Measurements from ENCODE around the gene IFI27L1.
A peak's percentile ranks its signal among the peaks of the same experiment; 100 is the strongest.

Gene IFI27L1

DNA sequence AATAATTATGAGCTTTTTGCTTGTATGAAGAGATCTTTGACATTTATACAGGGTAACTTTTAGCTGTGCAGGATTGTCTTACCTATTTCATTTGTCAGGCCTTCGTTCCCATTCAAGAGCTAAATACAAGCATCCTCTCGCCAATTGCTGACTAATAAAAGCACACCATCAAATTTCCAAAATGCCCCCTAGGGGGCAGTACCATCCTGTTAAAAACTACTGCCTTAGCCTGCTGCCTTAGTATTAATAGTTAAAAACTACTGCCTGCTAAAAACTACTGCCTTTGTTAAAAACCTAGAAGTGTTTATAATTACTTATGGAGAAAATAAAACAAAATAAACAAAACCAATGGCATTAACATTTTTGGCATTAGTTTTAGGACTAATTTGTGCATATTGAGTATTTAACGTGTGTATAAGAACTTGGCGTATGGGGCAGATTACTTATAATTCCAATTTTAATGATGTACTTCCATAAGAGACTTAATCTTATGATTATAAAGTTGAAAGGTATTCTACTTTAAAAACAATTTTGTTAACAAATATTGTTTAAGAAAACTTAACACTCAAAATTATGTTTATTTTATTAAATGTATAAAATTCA lies 51.3 kb downstream of the IFI27L1 start:
- peak in 3 of 4 experiments; percentile 33 to 60 (median 37) for DNase-seq (ENCODE audit: low read depth in 4 of 4, low spot score in 1 of 4)

DNA sequence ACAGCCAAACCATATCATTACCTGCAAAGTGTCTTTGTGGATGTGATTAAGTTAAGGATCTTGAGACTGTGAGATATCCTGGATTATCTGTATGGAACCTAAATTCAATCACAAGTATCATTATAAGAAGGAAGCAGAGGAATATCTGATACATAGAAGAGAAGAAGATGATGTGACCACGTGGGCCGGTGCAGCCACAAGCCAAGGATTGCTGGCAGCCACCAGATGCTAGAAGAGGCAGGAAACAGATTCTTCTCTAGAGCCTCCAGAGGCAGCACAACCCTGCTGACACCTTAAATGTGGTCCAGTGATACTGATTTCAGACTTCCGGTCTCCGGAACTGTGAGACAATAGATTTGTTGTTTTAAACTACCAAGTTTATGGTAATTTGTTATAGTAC lies 54.4 kb downstream of the IFI27L1 start:
- DNase-seq (ENCODE audit: low read depth in 4 of 4, low spot score in 1 of 4) = no peak

- peak; percentile 72 to 87 (median 76) for DNase-seq (ENCODE audit: low read depth in 4 of 4, low spot score in 1 of 4)
Observed at GRCh38 chr14:94136575-94137331, 55.6 kb downstream of the IFI27L1 start.

GRCh38 chr14:94138251-94138650 lies 57.1 kb downstream of the IFI27L1 start:
- no peak for DNase-seq (ENCODE audit: low read depth in 4 of 4, low spot score in 1 of 4)

DNA sequence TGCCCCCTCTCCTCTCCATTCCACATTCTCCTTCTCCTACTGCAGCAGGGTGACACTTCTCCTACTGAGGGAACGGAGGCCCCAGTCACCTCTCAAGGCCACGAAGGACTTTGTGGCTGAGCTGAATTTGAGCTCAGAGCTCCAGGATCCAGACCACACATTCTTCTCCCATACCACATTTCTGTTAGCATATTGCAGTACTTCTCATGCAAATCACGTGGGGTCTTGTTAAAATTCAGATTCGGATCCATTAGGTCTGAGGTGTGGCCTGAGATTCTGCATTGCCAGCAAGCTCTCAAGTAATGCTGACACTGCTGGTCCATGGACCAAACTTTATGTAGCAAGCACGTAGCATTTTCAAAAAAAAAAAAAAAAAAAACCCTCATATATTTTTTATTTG lies 57.9 kb downstream of the IFI27L1 start:
- no peak for DNase-seq (ENCODE audit: low read depth in 4 of 4, low spot score in 1 of 4)

GRCh38 chr14:94139421-94139820 lies 58.3 kb downstream of the IFI27L1 start:
- no peak for DNase-seq (ENCODE audit: low read depth in 4 of 4, low spot score in 1 of 4)

DNA sequence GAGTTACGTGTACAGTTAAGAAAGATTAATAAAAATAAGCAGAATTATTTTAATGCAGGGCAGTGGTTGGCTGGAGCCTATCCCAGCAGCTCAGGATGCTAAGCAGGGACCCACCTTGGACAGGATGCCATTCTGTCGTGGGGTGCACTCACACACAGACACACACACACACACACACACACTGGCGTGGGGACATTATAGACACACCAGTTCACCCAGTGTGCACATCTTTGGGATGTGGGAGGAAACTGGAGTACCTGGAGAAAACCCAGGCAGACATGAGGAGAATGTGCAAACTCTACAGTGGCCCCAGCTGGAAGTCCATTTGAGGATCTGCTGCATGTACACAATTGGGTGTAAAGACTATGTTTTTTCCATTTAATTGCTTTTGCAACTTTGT lies 61.1 kb downstream of the IFI27L1 start:
- no peak for DNase-seq (ENCODE audit: low read depth in 4 of 4, low spot score in 1 of 4)

GRCh38 chr14:94142836-94143235 lies 61.7 kb downstream of the IFI27L1 start:
- no peak for DNase-seq (ENCODE audit: low read depth in 4 of 4, low spot score in 1 of 4)

DNA sequence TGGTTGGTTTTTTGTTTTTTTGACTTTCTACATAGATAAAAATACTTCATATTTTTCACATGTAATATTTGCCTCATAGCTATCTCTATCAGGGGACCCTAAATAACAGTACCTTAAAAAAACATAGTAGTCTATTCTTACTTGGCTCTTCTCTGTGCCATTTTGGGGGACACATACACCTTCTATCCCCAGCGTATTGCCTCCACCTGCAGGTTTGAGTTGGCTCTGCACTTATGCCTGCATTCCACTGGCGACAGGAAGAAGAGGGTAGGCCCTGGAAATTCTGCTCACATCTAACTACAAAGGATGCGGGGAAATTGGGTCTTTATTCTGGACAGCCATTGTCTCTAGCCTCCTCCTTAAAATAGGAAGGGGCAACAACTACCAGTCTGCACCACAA lies 62.1 kb downstream of the IFI27L1 start:
- no peak for DNase-seq (ENCODE audit: low read depth in 4 of 4, low spot score in 1 of 4)

- no peak for DNase-seq (ENCODE audit: low read depth in 4 of 4, low spot score in 1 of 4)
Observed at GRCh38 chr14:94143711-94144110, 62.6 kb downstream of the IFI27L1 start.

- no peak for DNase-seq (ENCODE audit: low read depth in 4 of 4, low spot score in 1 of 4)
Observed at GRCh38 chr14:94144765-94145164, 63.7 kb downstream of the IFI27L1 start.

DNA sequence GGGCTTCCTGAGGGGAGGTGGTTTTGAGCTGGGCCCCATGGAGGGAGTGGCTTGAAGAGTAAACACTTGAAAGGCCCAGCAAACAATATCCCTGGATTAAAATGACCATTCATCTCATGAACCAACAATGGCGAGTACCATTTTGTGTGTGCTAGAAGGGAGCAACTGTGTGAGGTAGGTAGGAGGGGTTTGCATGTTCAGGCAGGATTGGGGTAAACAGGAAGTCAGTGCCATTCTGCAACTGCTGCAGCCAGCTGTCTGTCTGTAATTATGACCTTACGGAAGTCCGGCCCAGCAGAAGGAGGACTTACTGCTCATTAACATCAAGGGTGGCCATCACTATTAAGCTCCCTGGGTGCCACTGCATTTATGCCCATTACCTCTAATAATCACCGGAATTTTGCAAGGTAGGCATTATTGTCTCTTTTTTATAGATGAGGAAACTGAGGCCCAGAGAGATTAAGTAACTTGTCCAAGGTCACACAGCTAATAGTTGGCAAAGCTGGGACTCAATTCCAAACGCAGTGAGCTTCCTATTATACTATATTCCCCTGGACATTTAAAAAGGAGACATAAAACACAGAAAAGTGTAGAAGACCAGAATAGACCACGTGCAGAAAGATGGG lies 64.9 kb downstream of the IFI27L1 start:
- DNase-seq (ENCODE audit: low read depth in 4 of 4, low spot score in 1 of 4) = no peak

Data from stimulated activated CD4-positive, alpha-beta T cell treated with anti-CD3 and anti-CD28 coated beads, Interleukin-1b, Interleukin-23, amount 100 ng/mL, for 24 hours (primary cell).